ENCODE data around the gene KCNQ1.

DNA sequence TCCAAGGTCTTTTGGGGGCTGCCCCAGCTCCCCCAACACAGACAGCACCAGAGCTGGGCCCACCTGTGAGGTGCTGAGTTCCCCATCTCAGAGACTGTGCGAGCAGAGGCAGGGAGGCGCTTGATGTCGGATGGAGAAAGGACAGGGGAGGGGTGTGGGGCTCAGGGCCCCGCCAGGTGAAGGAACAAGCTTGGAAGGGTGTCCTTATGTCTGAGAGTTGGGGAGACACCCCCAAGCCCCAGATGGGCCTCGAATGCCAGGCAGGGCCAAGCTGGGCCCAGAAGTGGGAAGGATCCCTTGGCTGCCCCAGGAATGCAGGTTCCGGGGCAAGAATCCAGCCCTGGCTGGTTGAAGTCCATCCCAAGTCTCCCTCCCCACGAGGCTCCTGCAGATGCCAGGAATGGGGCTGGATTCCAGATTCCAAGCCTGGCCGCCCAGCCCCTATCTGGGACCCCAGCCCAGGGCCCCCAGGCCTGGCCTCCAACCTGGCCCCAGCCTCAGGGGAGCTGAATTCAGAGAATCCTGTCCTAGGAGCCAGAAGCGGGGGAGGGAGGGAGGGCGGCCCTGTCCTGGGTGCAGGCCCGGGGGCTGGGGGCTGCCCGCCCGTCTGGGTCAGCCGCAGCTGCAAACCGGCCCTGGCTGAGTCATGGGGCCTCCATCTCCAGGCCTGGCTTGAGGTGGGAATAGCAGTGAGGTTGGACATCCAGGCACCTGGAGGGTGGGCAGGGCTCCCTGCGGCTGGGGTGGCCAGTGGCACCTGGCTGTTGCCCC, 389.9 kb downstream of the KCNQ1 start:
- TF ChIP-seq CTCF (IDR thresholded peaks at IDR 0.05), result no peak
- TF ChIP-seq POLR2A (IDR thresholded peaks at IDR 0.05), result no peak

Data from adrenal gland (tissue), 5 donors.